ENCODE results near the gene OBSCN. TPM values are rescaled to one million over a fixed set of nuclear protein-coding genes. Genes with fewer than 3 reads are reported as not detected.

The OBSCN gene
- total and polyA plus RNA-seq, 2 of the 4 experiments (the other 2 are of a cell fraction) = 4.1 to 9.5 TPM

DNA sequence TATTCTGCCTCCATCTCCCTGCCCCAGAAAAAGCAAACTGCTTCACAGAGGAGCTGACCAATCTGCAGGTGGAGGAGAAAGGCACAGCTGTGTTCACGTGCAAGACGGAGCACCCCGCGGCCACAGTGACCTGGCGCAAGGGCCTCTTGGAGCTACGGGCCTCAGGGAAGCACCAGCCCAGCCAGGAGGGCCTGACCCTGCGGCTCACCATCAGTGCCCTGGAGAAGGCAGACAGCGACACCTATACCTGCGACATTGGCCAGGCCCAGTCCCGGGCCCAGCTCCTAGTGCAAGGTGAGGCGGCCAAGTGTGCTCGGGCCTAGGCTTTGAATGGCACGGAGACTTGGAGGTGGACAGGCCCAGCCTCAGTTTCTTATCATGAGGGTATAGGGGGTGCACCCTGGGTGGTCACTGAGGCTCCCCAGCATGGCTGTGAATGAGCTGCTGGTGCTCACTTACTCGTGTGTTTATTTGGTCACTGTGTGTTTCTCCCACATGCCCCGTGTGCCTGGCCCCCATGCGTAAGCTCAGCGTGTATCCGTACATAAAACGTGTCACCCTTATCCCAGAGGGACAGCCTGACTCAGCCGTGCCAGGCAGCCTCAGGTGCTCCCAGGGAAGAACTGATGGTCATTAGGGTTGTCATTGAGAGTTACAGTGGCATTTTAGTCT, 75.8 kb downstream of the OBSCN start:
- Histone ChIP-seq H2AK9ac (replicated peaks; ENCODE audit: low read depth, low read length, poor library complexity) (no peak overlapping the region), H3K4me2 (ENCODE audit: low read depth, low read length) (no peak overlapping the region), H3K18ac (ENCODE audit: low read depth, low read length) (no peak overlapping the region), H3K27me3 (ENCODE audit: control insufficient read depth, insufficient read depth, low read length) (no peaks in the 10 kb centered on the region), H4K91ac (ENCODE audit: insufficient read depth, low read depth, low read length) (no peak overlapping the region), H3K14ac (replicated peaks; ENCODE audit: low read depth, low read length) (no peak overlapping the region), H2BK15ac (ENCODE audit: low read depth, low read length) (no peak overlapping the region), H2BK20ac (ENCODE audit: low read depth, low read length) (no peak overlapping the region), H3K4ac (ENCODE audit: low read depth, low read length) (no peak overlapping the region), H3K27ac (ENCODE audit: insufficient read depth, low read length) (no peak overlapping the region), H3K23ac (ENCODE audit: low read depth, low read length) (no peak overlapping the region), H3K9me1 (ENCODE audit: insufficient read depth, low read length) (no peaks in the 10 kb centered on the region), H3K9me3 (ENCODE audit: control insufficient read depth, insufficient read depth, low read length) (no peaks in the 10 kb centered on the region), H3K4me3 (ENCODE audit: insufficient read depth, low read depth, low read length) (no peak overlapping the region), H4K8ac (ENCODE audit: low read depth in 2 of 2, low read length in 2 of 2) (no peak overlapping the region), H2AFZ (replicated peaks; ENCODE audit: low read length, poor library complexity) (peak overlapping the region; percentile 41), H4K20me1 (ENCODE audit: insufficient read depth, low read length) (no peaks in the 10 kb centered on the region), H3K79me1 (ENCODE audit: low read depth in 1 of 2, low read length in 2 of 2) (no peaks in the 10 kb centered on the region), H4K5ac (ENCODE audit: low read depth, low read length) (no peak overlapping the region), H2BK120ac (ENCODE audit: low read depth, low read length) (no peak overlapping the region), H3K36me3 (ENCODE audit: control insufficient read depth, insufficient read depth, low read length) (peaks cover 68% of the 10 kb centered on the region), H2BK5ac (ENCODE audit: low read depth, low read length, poor library complexity, severe bottlenecking) (no peak overlapping the region), H3K4me1 (ENCODE audit: control insufficient read depth, insufficient read depth, low read length) (no peaks in the 10 kb centered on the region), H2AK5ac (ENCODE audit: low read depth, low read length) (no peak overlapping the region), H3K9ac (ENCODE audit: low read depth, low read length) (no peak overlapping the region), H3K56ac (ENCODE audit: extremely low read depth, insufficient read depth, low read length) (no peak overlapping the region)
- POLR2A ChIA-PET (ENCODE audit: unreplicated experiment) = no interaction called here
- WGBS, 2 experiments (ENCODE audit: extremely low coverage in 2 of 2, insufficient read length in 1 of 2) = 88% methylated on average over 12 of the region's 20 CpGs; no CpG with 5 or more reads in 1 of the 2 experiments
- intact Hi-C loops (cut with micrococcal nuclease) (no loop called here), dilution Hi-C loops (cut with HindIII; ENCODE audit: low sequenced_read_pairs, unreplicated experiment) (no loop called here), in situ Hi-C loops (cut with MboI; ENCODE audit: low sequenced_read_pairs) (no loop called here)
- DNase-seq (no peak), ATAC-seq (ENCODE audit: low read depth) (no peak)
- BruUV-seq (replicated peaks) = no TSS peak
- TF ChIP-seq, protein P1, sequence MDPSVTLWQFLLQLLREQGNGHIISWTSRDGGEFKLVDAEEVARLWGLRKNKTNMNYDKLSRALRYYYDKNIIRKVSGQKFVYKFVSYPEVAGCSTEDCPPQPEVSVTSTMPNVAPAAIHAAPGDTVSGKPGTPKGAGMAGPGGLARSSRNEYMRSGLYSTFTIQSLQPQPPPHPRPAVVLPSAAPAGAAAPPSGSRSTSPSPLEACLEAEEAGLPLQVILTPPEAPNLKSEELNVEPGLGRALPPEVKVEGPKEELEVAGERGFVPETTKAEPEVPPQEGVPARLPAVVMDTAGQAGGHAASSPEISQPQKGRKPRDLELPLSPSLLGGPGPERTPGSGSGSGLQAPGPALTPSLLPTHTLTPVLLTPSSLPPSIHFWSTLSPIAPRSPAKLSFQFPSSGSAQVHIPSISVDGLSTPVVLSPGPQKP (IDR thresholded peaks at IDR 0.05; ENCODE audit: borderline replicate concordance, low read depth, low read length) = no peak
- TF ChIP-seq RAD21 (IDR thresholded peaks at IDR 0.05; ENCODE audit: low read length) (no peak), RFX5 (IDR thresholded peaks at IDR 0.05; ENCODE audit: low read depth, low read length) (no peak)
- CTCF ChIA-PET = no interaction called here
